ENCODE measurements around the gene CASK.

DNA sequence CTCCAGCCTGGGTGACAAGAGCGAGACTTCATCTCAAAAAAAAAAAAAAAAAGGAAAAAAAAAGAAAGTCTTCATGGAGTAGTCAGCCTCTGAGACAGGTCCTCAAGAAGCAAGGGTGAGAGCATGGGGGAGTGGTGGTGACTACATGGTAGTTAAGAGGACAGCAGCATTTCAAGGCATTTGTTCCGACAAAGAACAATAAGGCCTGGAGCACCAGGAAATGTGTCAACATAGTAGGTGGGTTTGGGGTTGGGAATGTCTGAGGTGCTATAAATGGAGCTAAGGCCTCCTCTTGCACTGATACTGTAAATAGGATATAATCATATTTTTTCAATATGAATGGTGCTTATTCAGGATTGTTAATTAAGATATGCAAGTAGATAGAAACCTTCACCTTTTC is 165.0 kb downstream of the CASK start:
- TF ChIP-seq, protein P1, sequence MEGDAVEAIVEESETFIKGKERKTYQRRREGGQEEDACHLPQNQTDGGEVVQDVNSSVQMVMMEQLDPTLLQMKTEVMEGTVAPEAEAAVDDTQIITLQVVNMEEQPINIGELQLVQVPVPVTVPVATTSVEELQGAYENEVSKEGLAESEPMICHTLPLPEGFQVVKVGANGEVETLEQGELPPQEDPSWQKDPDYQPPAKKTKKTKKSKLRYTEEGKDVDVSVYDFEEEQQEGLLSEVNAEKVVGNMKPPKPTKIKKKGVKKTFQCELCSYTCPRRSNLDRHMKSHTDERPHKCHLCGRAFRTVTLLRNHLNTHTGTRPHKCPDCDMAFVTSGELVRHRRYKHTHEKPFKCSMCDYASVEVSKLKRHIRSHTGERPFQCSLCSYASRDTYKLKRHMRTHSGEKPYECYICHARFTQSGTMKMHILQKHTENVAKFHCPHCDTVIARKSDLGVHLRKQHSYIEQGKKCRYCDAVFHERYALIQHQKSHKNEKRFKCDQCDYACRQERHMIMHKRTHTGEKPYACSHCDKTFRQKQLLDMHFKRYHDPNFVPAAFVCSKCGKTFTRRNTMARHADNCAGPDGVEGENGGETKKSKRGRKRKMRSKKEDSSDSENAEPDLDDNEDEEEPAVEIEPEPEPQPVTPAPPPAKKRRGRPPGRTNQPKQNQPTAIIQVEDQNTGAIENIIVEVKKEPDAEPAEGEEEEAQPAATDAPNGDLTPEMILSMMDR (IDR thresholded peaks at IDR 0.05), result no peak
- no peak for TF ChIP-seq POLR2A (IDR thresholded peaks at IDR 0.05)

Measured in prostate gland (tissue), 2 donors.